Measurements from ENCODE around the gene TTC9C. TPM values are rescaled to one million over a fixed set of nuclear protein-coding genes. Genes with fewer than 3 reads are reported as not detected.
"Not testable (repeated sequence)": the region's sequence is repeated elsewhere in the genome, so short reads cannot be mapped to it uniquely, and the experiment has no call there.

Gene TTC9C
- total and polyA plus RNA-seq, 2 donors from 2014 or later: 24.8 to 39.2 TPM

- DNase-seq (peak in 1 of 5 donors; percentile 38), FAIRE-seq (no peak)
- no peaks in the 10 kb centered on the region for H3K9me3 ChIP-seq (ENCODE audit: control insufficient read depth in 2 of 3, insufficient read depth in 1 of 3, low read length in 3 of 3)
- peak overlapping the region; percentile 16 to 34 (median 32) for H3K4me3 ChIP-seq (ENCODE audit: low read length in 3 of 3)
- no peak overlapping the region for H3K27ac ChIP-seq (ENCODE audit: low read depth in 2 of 2, low read length in 2 of 2)
- peaks cover 5 to 31% (median 12%) of the 10 kb centered on the region in 3 donors for H3K36me3 ChIP-seq (ENCODE audit: control insufficient read depth in 2 of 3, insufficient read depth in 3 of 3, low read length in 3 of 3)
- peak overlapping the region in 2 of 3 donors; percentile 10 to 46 for H3K9ac ChIP-seq (ENCODE audit: low read length in 3 of 3)
- H3K27me3 ChIP-seq (ENCODE audit: control insufficient read depth, insufficient read depth, low read length): no peaks in the 10 kb centered on the region
- TF ChIP-seq CTCF (IDR thresholded peaks at IDR 0.05; ENCODE audit: borderline replicate concordance, extremely low read depth, insufficient read depth): no peak
- H3K4me1 ChIP-seq (ENCODE audit: control insufficient read depth in 2 of 3, insufficient read depth in 2 of 3, low read depth in 1 of 3, low read length in 3 of 3): peaks cover 4 to 9% (median 8%) of the 10 kb centered on the region in 3 donors
- intact Hi-C loops (cut with DNase I): no loop called here
Observed at GRCh38 chr11:62688491-62688890, 39.8 kb upstream of the TTC9C start.

- Histone ChIP-seq H3K27ac (ENCODE audit: low read depth in 2 of 2, low read length in 2 of 2) (no peak within 1 kb of the TSS), H3K9ac (ENCODE audit: low read length in 3 of 3) (peak within 1 kb of the TSS in 2 of 3 donors; percentile 10 to 46), H3K4me3 (ENCODE audit: low read length in 3 of 3) (peak within 1 kb of the TSS; percentile 16 to 34 (median 32)), H3K27me3 (ENCODE audit: control insufficient read depth, insufficient read depth, low read length) (no peaks in the 10 kb centered on the region), H3K9me3 (ENCODE audit: control insufficient read depth in 2 of 3, insufficient read depth in 1 of 3, low read length in 3 of 3) (no peaks in the 10 kb centered on the region), H3K4me1 (ENCODE audit: control insufficient read depth in 2 of 3, insufficient read depth in 2 of 3, low read depth in 1 of 3, low read length in 3 of 3) (peaks cover 4 to 9% (median 8%) of the 10 kb centered on the region in 3 donors), H3K36me3 (ENCODE audit: control insufficient read depth in 2 of 3, insufficient read depth in 3 of 3, low read length in 3 of 3) (peaks cover 5 to 32% (median 12%) of the 10 kb centered on the region in 3 donors)
- no peak for TF ChIP-seq CTCF (IDR thresholded peaks at IDR 0.05; ENCODE audit: borderline replicate concordance, extremely low read depth, insufficient read depth)
- DNase-seq (peak in 1 of 5 donors; percentile 68), FAIRE-seq (no peak)
- intact Hi-C loops (cut with DNase I): loop anchor here (10.0 kb wide), 1 partner anchor 295 kb away; no protein-coding TSS in a partner anchor
Observed at GRCh38 chr11:62689421-62690183, 38.7 kb upstream of the TTC9C start, which contains the start of gene LRRN4CL. Gene LRRN4CL, minus strand, starts transcription at chr11:62689530. Its CDS starts 1,022 bp downstream, at chr11:62688508.

- not testable (repeated sequence) for H3K4me1 ChIP-seq (ENCODE audit: control insufficient read depth in 2 of 3, insufficient read depth in 2 of 3, low read depth in 1 of 3, low read length in 3 of 3); H3K9ac ChIP-seq (ENCODE audit: low read length in 3 of 3); H3K9me3 ChIP-seq (ENCODE audit: control insufficient read depth in 2 of 3, insufficient read depth in 1 of 3, low read length in 3 of 3); H3K27me3 ChIP-seq (ENCODE audit: control insufficient read depth, insufficient read depth, low read length); FAIRE-seq; H3K4me3 ChIP-seq (ENCODE audit: low read length in 3 of 3); H3K27ac ChIP-seq (ENCODE audit: low read depth in 2 of 2, low read length in 2 of 2); DNase-seq
- peaks cover 5 to 32% (median 12%) of the 10 kb centered on the region in 3 donors for H3K36me3 ChIP-seq (ENCODE audit: control insufficient read depth in 2 of 3, insufficient read depth in 3 of 3, low read length in 3 of 3)
- intact Hi-C loops (cut with DNase I): loop anchor here (10.0 kb wide), 1 partner anchor 299 kb away; no protein-coding TSS in a partner anchor
Observed at GRCh38 chr11:62693624-62694023, 34.7 kb upstream of the TTC9C start.

GRCh38 chr11:62694455-62695167, 33.7 kb upstream of the TTC9C start:
- FAIRE-seq (no peak), DNase-seq (peak in 4 of 5 donors; percentile 71 to 93 (median 78))
- H3K4me1 ChIP-seq (ENCODE audit: control insufficient read depth in 2 of 3, insufficient read depth in 2 of 3, low read depth in 1 of 3, low read length in 3 of 3): no peaks in the 10 kb centered on the region
- no peaks in the 10 kb centered on the region for H3K9me3 ChIP-seq (ENCODE audit: control insufficient read depth in 2 of 3, insufficient read depth in 1 of 3, low read length in 3 of 3)
- no peak overlapping the region for H3K4me3 ChIP-seq (ENCODE audit: low read length in 3 of 3)
- H3K36me3 ChIP-seq (ENCODE audit: control insufficient read depth in 2 of 3, insufficient read depth in 3 of 3, low read length in 3 of 3): peaks cover 5 to 32% (median 12%) of the 10 kb centered on the region in 3 donors
- intact Hi-C loops (cut with DNase I): loop anchor here (10.0 kb wide), 1 partner anchor 300 kb away; no protein-coding TSS in a partner anchor
- no peaks in the 10 kb centered on the region for H3K27me3 ChIP-seq (ENCODE audit: control insufficient read depth, insufficient read depth, low read length)
- H3K9ac ChIP-seq (ENCODE audit: low read length in 3 of 3): no peak overlapping the region
- TF ChIP-seq CTCF (IDR thresholded peaks at IDR 0.05; ENCODE audit: borderline replicate concordance, extremely low read depth, insufficient read depth): peak; percentile 75
- no peak overlapping the region for H3K27ac ChIP-seq (ENCODE audit: low read depth in 2 of 2, low read length in 2 of 2)

All from kidney (tissue), 14 donors.